Spleen (tissue), 7 donors: ENCODE results near the gene MRRF.

ENCODE experiments used
- POLR2A ChIP-seq, 3 donors: fragments of 450-650 bp; IDR thresholded peaks; one replicate each; pipeline ENCODE4 v1.5.1; 2017; ENCODE audit warnings: antibody characterized with exemption in 3 of 3, mild to moderate bottlenecking in 1 of 3
- POLR2AphosphoS5 ChIP-seq, 3 donors: sonication (generic); formaldehyde crosslinking; IDR thresholded peaks; one replicate each; pipeline ENCODE4 v1.5.1; 2017; ENCODE audit warnings: antibody characterized with exemption in 3 of 3
- TF ChIP-seq, protein P1 (sequence below), 11 experiments: fragments of 200-600 bp in 7 of 11; fragments of 450-650 bp in 4 of 11; sonication (generic) in 4 of 11; IDR thresholded peaks in 8 of 11; conservative IDR thresholded peaks in 3 of 11; 1 replicate in 7 of 11; 2 replicates in 4 of 11; pipeline versions ENCODE4 v1.4.0 to v1.8.0; 2016 to 2021; ENCODE audit warnings: antibody characterized with exemption in 11 of 11, inconsistent platforms in 4 of 11, mild to moderate bottlenecking in 1 of 11
- donor health status: DM: no; HTN: no; CAD: no; lungs with moderate emphysema.
- donor health status: DM: no; HTN: no; CAD: no.
- donor health status: DM: no; HTN: no; CAD: no.

DNA sequence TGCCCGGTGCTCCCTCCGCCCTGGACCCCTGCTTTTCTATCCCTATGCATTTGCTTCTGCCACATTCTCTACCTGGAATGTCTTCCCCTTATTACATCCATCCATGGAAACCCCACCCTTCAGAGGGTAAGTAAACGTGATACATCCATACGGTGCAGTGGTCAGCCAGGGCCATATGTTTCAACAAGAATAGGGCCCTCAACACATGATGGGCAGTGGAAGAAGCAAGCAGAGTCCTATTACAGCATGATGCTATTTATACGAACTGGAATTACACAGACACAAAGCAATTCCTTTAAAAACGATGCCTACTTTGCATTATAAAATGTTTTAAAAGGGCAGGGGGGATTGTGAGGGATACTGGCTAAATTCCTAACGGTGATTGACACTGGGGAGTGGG is 68.0 kb downstream of the MRRF start:
- TF ChIP-seq POLR2A (IDR thresholded peaks at IDR 0.05), result no peak
- TF ChIP-seq, protein P1, sequence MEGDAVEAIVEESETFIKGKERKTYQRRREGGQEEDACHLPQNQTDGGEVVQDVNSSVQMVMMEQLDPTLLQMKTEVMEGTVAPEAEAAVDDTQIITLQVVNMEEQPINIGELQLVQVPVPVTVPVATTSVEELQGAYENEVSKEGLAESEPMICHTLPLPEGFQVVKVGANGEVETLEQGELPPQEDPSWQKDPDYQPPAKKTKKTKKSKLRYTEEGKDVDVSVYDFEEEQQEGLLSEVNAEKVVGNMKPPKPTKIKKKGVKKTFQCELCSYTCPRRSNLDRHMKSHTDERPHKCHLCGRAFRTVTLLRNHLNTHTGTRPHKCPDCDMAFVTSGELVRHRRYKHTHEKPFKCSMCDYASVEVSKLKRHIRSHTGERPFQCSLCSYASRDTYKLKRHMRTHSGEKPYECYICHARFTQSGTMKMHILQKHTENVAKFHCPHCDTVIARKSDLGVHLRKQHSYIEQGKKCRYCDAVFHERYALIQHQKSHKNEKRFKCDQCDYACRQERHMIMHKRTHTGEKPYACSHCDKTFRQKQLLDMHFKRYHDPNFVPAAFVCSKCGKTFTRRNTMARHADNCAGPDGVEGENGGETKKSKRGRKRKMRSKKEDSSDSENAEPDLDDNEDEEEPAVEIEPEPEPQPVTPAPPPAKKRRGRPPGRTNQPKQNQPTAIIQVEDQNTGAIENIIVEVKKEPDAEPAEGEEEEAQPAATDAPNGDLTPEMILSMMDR (IDR thresholded peaks at IDR 0.05 in 8 of 11, conservative IDR thresholded peaks at IDR 0.05 in 3 of 11), result no peak
- TF ChIP-seq POLR2AphosphoS5 (IDR thresholded peaks at IDR 0.05), result no peak
